ENCODE results near the gene THEM4. TPM values are rescaled to one million over a fixed set of nuclear protein-coding genes. Genes with fewer than 3 reads are reported as not detected.

THEM4 gene
- total RNA-seq, 1 donor from 2014 or later = 12.0 TPM

DNA sequence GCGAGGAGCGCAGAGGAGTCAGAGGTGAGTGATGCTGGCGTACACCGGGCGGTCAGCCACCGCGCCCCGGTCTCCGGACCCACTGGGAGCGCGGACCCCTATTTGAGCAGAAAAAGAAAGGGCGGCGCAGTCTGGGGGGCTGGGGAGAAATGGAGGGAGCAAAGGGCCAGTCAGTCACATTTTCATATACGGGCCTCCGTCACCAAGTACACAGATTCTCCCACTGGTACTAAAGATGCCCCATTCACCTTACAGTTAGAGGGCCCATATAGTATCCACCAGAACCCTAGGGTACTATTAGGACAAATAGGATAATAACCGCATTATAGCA lies 70.3 kb downstream of the THEM4 start:
- DNase-seq (ENCODE audit: extremely low read depth, low read depth, low spot score) = no peak

DNA sequence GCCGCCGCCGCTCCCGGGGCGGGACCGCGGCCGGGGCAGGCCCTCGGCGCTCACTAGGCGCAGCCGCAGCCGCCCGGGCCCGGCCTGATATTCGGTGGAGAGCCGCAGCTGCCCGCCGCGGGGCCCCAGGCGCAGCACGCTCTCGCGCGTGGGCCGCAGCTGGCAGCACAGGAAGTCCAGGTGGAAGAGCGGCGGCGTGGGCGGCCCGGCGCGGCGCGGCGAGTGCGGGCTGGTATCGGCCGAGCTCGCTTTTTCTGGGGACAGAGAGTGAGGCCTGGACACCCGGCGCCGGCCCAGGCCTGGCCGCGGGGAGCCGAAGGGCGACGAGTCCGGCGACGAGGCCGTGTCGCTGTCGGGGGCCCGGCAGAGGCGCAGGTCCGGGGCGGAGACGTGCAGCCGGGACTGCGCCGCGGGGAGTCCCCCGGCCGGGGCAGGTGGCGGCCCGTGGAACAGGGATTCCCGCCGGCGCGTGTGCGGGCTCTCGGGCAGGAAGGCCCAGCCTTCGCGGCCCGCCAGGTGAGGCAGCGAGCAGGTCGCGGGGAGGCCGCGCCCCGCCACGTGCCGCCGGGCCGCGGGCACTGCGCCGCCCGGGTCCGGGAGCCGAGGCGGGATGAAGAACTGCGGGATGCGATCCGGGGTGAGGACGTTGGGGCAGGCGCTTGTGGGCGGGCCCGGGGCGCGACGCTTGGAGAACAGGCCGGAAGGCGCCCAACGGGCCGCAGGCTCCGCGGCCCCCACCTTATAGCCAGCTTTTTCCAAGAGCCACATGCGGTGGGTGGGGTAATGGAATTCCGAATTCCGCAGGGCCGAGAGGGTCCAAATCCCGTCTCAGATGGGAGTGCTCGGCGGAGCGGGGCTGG lies 70.9 kb downstream of the THEM4 start:
- no peak for DNase-seq (ENCODE audit: extremely low read depth, low read depth, low spot score)

DNA sequence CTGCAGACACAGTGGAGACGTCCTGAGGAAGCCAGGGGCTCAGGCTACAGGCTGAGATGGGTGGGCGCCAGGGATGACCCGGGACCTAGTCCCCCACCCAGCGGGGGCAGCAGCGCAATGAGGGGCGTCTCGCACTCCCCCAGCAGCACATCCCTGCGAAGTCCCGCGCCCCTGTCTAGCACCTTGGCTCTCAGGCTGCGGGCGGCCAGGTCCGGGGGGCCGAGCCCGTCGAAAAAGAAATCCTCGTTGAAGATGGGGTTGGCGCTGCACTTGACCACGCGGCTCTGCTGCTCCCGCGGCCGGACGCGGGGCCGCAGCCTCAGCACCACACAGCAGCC lies 71.5 kb downstream of the THEM4 start:
- no peak for DNase-seq (ENCODE audit: extremely low read depth, low read depth, low spot score)

DNA sequence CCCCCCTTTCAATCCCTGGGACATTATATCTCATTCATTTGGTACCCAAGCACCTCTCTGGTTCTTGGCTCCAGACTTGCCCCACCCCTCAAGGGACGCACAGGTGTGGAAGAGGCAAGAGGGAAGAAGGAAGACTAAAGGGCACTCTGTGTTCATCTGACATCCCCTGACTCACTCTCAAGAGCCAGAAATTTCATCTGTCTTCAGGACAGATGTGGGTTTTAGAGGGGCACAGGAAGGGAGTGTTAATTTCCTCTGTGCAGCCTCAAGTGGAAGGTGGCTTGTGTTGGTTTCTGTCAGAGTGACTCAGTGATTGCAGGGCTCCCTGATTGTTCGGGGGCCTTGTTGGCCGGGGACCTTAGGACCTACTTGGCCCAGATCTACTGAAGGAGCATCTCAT lies 72.1 kb downstream of the THEM4 start:
- DNase-seq (ENCODE audit: extremely low read depth, low read depth, low spot score) = no peak

DNA sequence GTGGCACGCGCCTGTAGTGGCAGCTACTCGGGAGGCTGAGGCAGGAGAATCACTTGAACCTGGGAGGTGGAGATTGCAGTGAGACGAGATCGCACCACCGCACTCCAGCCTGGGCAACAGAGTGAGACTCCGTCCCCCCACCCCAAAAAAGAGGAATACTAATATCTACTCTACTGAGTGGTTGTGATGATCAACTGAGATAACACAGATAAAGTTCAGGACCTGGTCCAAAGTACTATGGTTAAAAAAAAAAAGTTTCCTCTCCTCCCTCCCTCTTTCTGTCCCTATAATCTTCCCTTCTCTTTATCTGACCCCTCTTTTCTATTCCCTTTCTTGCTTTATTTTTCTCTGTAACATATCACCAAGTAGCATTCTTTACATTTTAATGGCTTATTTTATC lies 73.7 kb downstream of the THEM4 start:
- no peak for DNase-seq (ENCODE audit: extremely low read depth, low read depth, low spot score)

DNA sequence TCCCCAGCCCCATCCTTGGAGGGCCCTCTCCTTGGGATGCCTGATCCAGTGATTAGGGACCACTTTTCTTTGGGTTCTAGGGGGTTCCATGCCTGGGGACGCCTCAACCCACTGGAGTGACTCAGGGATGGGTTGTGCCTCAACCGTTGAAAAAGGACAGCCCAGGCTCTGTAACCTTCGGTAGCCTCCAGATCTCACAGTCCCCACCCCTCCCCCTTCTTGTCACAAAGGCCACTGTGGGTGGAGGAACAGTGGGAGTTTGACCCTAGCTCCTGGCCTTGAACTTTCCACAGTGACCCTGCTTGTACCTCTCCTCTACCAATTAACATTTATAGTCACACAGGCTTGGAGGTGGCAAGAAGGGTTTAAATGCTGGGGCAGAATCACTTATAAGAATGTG lies 75.1 kb downstream of the THEM4 start:
- no peak for DNase-seq (ENCODE audit: extremely low read depth, low read depth, low spot score)

DNA sequence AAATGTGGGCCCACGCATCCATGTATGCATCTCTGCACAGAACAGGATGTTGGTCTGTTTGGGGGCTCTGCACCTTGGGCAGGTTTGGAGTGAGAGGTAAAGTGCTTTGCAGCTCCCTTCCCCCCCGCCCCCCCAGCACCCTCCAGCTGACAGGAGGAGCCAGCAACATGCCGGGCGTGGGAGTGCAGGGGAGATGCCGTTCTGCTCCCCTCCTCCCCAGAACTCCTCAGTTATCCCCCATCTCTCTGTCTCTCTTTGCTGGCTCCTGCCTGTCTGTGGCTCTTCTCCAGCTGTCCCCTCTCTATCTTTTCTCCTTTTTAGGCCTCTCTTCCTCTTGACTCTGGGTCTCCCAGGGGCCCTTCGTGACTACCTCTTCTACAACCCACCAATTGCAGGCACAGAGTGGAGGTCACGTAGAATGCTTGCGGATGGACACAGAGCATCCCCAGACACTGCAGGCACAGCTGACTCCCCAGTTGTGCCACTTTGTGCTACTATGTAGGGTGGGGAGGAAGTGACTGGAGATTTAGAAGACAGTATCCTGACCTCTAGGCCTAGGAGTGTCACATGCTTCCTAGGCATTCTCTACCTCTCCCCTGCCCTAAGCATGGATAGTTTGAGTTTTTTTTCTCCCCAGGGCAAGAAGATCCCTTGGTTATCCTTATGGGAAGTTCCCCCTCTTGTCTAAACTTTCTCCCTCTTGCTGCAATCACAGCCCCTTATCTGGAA lies 76.0 kb downstream of the THEM4 start:
- no peak for DNase-seq (ENCODE audit: extremely low read depth, low read depth, low spot score)

DNA sequence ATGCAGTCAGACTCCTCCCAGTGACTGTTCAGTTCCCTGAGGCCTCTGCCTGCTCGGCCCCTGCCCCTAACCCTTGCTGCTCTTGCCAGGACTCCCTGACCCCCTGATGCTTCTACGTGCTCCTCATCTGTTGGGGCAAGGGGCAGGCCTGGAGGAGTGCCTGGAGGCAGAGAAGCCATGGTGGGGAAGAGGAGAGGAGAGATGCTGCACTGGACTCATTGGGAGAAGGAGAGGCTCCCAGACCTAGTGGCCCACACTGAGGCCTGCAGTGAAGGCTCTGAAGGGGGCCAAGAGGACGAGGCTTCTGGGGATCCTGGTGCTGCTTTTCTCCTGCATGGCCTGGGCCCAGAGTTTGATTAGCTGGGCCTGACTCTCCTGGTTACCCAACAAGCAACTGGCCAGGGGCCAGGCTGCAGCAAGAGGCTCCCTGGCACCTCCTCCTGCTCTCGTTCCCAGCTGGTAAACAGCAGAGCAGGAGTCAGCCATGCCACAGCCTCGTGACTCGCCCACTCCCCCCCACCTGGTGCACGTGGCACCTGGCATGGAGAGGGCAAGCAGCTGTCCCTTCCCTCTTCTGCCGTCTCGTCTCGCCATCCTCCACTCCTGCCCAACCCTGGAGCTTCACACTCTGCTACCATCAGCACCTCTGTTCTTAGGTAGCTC lies 76.9 kb downstream of the THEM4 start:
- no peak for DNase-seq (ENCODE audit: extremely low read depth, low read depth, low spot score)

DNA sequence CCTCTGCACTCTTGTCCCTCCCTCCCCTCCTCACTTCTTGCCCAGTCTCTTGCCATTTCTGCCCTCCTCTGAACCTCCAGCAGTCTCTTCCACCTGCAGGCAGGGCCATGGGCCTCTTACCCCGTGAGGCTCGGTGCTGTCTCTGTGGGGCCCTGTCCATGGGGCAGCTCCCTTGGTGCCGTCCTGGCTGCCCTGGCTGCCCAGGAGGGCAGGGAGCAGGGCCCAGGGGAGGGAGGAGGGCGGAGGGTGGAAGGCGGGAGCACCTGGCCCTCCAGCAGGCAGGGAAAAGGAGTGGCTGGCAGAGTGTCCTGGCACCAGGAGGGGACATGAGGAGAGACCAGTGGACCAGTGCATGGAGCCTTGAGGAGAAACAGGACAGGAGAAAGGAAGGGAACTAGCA lies 77.7 kb downstream of the THEM4 start, which contains the start of gene RORC:
Gene RORC, minus strand, starts transcription at position 198 of the 400 bp plus-strand sequence. Its CDS starts 38 bp downstream, at position 160.
- DNase-seq (ENCODE audit: extremely low read depth, low read depth, low spot score) = no peak

DNA sequence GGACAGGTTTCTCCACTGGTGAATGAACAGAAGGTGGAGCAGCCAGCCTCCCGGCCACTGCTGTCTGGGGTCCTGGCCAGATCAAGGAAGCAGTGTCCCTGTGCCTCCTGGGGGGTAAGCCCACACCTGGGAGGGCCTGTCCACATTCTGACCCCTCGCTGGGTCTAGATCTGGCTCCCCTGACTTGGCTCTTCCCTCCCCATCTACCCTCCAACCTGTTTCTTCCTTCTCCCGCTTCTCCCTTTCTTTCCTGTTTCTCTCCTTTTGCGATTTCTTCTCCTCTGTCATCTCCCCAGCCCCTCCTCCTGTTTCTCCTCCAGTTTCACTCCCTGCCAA lies 78.1 kb downstream of the THEM4 start:
- DNase-seq (ENCODE audit: extremely low read depth, low read depth, low spot score) = no peak

DNA sequence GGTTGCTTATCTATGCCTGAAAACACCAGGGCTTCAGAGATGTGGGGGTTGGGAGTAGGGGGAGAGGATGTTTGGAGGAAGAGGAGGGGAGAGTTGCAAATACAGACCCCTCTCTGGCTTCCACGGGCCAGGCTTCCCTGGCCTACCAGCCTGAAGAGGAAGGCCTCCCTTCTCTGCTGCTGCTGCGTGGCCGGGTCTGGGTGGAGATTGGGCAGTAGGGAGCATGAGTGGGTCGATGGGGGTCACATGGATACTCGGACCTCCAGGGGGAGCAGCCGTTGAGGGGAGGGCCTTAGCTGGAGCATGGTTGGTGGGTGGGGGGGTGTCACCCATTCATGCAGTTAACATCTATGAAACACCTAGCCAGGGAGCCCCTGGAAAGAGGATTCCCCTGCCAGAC lies 79.3 kb downstream of the THEM4 start:
- no peak for DNase-seq (ENCODE audit: extremely low read depth, low read depth, low spot score)

DNA sequence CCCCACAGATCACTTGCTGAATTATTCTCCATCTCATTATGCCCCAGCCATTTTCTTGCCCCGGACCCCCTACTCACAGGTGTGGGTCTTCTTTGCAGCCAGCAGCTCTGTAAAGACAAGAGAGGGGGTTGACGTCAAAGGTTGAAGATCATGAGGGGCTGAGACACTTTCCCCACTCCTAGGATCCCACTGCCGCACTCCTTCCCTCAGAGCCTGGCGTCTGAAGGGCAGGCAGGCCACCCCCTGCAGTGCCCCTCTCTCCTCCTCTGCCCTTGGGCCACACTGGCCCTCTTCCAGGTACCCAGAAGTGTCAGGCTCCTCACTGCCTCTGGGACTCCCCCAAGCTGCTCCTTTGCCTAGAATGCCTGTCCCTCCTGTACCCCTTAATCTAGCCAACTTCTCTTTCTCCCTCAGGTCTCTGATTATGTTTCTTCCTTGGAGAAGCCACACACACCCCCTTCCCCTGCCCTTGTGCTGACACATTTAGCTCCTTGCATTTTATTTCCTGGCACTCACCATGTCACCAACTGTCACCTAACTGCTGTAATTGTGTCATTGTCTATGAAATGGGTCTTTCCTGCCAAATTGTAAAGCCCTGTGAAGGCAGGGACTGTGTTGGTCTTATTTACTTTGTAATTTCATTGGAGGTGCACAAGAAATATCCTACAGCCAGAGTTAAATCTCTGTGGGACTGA lies 79.8 kb downstream of the THEM4 start:
- no peak for DNase-seq (ENCODE audit: extremely low read depth, low read depth, low spot score)

DNA sequence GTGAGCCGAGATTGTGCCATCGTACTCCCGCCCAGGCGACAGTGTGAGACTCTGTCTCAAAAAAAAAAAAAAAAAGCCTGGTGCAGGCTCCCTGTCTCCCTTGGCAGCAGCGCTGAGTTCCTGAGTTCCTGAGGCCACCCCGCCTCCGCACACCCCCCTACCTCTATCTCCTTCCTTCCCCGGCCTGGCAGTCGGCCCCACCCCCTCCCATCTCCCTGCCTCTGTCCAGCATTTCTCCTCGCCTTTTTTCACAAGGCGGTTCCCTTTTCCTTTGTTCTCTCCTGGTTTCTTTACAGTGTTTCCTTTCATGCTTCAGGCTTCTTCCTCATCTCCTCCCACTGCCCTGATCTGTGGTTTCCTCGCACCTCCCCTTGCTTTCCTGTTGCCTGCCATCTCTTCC lies 80.4 kb downstream of the THEM4 start:
- no peak for DNase-seq (ENCODE audit: extremely low read depth, low read depth, low spot score)

DNA sequence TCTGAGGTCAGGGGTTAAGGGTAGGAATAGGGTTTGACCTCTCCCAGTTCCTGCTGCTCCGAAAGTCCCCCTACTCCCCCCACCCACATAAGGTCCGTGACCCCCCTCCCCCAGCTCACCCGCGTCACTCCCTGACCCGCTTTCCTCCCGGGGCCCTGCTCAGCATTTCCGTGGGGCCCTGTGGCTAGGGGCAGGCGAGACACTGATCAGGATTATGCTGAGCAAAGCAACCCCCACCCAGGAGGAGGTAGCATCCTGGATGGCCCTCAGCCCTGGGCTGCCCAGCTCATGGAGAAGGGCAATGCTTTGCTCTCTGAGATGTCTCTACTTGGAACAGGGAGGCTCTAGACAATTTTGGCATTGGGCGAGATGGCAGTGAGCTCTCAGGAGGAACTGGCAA lies 81.5 kb downstream of the THEM4 start:
- DNase-seq (ENCODE audit: extremely low read depth, low read depth, low spot score) = no peak

DNA sequence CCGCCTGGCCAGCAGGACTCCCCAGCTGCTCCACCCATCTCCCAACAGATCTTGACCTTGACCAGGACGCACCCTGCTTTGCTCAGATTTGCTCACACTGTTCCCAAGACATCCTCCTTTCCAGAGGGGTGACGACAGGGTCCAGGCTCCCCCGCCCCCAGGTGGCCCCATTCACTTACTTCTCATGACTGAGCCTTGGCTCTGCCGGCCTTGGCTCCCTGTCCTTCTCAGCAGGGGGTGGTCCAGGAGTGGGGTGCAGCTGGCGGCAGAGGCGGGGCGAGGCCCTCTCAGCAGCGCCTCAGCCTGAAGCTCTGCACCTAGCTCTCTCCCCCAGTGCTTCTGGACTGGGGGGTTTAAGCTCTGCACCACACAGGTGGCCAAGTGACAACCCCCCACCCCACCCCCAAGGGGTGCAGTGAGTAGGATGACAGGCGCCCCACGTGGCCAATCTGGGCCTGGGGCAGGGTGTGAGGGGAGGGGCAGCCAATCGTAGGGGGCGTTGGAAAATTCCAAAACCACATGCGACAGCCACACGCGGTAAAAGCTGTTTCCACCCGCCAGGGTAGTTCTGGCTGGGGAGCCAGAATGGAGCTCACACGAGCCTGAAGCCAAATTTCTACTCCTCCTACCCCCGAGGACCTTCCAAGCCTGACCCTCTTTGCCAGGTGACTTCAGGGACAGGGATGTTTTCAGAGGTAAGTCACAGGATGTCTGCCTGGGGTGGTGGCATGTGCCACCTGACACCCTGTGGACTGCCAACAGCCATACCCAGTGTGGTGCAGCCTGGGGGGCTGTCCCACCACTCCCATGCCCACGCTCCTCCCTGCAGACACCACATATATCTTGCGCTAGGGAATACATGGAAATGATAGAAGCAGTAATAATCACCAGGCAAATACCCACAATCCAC lies 83.3 kb downstream of the THEM4 start:
- no peak for DNase-seq (ENCODE audit: extremely low read depth, low read depth, low spot score)

DNA sequence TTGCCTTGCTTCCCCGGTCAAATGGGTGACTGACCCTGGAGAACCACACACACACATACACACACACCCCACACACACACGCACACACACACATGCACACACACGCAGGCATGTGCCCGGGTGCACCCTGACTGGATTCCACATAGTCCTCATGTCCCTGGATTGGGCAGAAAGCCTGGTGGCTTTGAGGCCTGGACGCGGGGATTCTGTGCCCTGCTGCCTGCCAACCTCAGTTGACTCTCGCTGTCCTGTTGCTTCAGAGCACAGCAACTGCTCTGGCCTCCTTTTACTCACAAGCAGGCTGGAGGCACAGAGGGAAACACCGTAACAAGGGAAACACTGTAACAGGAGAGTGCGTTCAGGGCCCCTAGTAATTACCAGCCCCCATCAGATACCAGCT lies 84.1 kb downstream of the THEM4 start:
- DNase-seq (ENCODE audit: extremely low read depth, low read depth, low spot score) = no peak

Data from glomerular endothelial cell (primary cell).